ENCODE measurements around the gene DDX54.

DNA sequence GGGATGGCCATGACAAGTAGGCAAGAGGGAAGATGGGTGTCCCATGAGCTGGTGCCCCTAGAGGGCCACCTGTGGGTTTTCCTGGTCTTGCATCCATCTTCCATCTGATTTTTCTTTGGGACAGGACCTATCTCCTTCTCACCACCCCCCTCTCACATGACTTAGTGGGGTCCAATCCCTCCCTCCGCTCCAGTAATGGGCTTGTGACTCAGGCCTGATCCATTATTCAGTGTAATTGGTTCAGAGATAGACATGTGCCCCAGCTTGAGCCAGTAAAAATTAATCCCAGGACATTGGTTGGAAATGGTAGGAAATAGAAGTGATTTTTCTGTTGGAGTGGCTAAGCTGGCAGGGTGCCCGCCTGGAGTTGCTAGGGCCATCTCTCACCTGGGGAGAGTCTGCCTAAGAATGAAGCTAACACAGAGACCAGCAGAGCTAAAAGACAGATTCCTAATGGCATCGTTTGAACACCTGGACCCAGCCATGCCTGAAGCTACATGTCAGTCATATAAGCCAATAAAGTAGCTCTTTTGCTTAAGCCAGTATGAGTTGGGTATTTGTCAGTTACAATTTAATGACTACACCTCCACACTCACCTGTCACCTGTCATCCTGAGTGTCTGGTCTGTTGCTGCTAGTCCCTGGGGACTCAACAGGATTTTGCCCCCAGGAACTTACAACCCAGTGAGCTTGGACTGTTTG, 64.5 kb downstream of the DDX54 start:
- no peak for TF ChIP-seq POLR2A (IDR thresholded peaks at IDR 0.05)
- TF ChIP-seq, protein P1, sequence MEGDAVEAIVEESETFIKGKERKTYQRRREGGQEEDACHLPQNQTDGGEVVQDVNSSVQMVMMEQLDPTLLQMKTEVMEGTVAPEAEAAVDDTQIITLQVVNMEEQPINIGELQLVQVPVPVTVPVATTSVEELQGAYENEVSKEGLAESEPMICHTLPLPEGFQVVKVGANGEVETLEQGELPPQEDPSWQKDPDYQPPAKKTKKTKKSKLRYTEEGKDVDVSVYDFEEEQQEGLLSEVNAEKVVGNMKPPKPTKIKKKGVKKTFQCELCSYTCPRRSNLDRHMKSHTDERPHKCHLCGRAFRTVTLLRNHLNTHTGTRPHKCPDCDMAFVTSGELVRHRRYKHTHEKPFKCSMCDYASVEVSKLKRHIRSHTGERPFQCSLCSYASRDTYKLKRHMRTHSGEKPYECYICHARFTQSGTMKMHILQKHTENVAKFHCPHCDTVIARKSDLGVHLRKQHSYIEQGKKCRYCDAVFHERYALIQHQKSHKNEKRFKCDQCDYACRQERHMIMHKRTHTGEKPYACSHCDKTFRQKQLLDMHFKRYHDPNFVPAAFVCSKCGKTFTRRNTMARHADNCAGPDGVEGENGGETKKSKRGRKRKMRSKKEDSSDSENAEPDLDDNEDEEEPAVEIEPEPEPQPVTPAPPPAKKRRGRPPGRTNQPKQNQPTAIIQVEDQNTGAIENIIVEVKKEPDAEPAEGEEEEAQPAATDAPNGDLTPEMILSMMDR (IDR thresholded peaks at IDR 0.05): no peak
- TF ChIP-seq EP300 (IDR thresholded peaks at IDR 0.05): no peak
- TF ChIP-seq POLR2AphosphoS5 (IDR thresholded peaks at IDR 0.05): no peak

All from suprapubic skin (tissue), 4 donors.